Right lobe of liver (tissue), 6 donors: ENCODE measurements around the gene XKR8. TPM values are rescaled to one million over a fixed set of nuclear protein-coding genes. Genes with fewer than 3 reads are reported as not detected.

Experiments
- ATAC-seq, 4 donors: fragments of 200-7000 bp; cut with Tn5 transposase; one replicate each; pipeline ENCODE4 v1.9.1; 2020; ENCODE audit warnings: mild to moderate bottlenecking in 4 of 4, moderate library complexity in 4 of 4
- DNase-seq, 3 donors: peaks; one replicate each; pipeline ENCODE4 v3.0.0-alpha.2; 2020
- H3K27ac ChIP-seq, 3 donors: fragments of 200-600 bp; one replicate each; pipeline ENCODE4 v1.8.0; 2022
- H3K27me3 ChIP-seq, 2 donors: fragments of 200-600 bp; one replicate each; pipeline ENCODE4 v1.8.0; 2022
- H3K36me3 ChIP-seq, 4 donors: fragments of 200-600 bp; sonication (generic) in 1 of 4; one replicate each; pipeline versions ENCODE4 v1.5.1 to v1.8.0; 2017 to 2022; ENCODE audit warnings: control low read depth in 1 of 4
- H3K4me1 ChIP-seq, 4 donors: fragments of 200-600 bp; sonication (generic) in 1 of 4; one replicate each; pipeline versions ENCODE4 v1.5.1 to v1.8.0; 2017 to 2022; ENCODE audit warnings: control low read depth in 1 of 4
- H3K4me3 ChIP-seq, 3 donors: fragments of 200-600 bp; one replicate each; pipeline ENCODE4 v1.8.0; 2022
- H3K9me3 ChIP-seq, 4 donors: fragments of 200-600 bp; sonication (generic) in 1 of 4; one replicate each; pipeline versions ENCODE4 v1.5.1 to v1.8.0; 2017 to 2022; ENCODE audit warnings: control low read depth in 1 of 4
- CTCF ChIP-seq, 4 donors: fragments of 200-600 bp in 3 of 4; fragments of 450-650 bp in 1 of 4; IDR thresholded peaks; one replicate each; pipeline versions ENCODE4 v1.5.1 to v1.8.0; 2016 to 2022; ENCODE audit warnings: antibody characterized with exemption in 4 of 4, mild to moderate bottlenecking in 2 of 4
- POLR2A ChIP-seq: fragments of 450-650 bp; IDR thresholded peaks from one replicate; pipeline ENCODE4 v1.6.1; 2017; ENCODE audit warnings: antibody characterized with exemption, mild to moderate bottlenecking
- WGBS: methylation state at CpG from one replicate; pipeline ENCODE4 v1.1.6; 2018; ENCODE audit warnings: low coverage, low lambda C conversion rate; ENCODE audit not compliant: insufficient coverage; ENCODE audit errors: missing lambda C conversion rate; 5-methylcytosine and 5-hydroxymethylcytosine counted together
- intact Hi-C, 2 donors: fragments of 100-400 bp; cut with DNase I; formaldehyde crosslinking; loops; one replicate each; pipeline versions ENCODE4 v1.11.2 to v1.14.1; 2022
- total RNA-seq, 6 experiments: library from RNA; depleted of rRNA in 2 of 6; stranded (reverse); fragments of >200 nt in 2 of 6; fragmentation: NEBNext Ultra II Directional in 3 of 6; extraction: Animal tissue kit (Norgen Biotek cat#: 25700) in 3 of 6; gene quantifications; one replicate each; pipeline versions ENCODE4 v1.1.0 to v1.2.4, GENCODE V29; 2016 to 2023
- donor health status: DM: no; HTN: yes; CAD: no.
- donor health status: DM: no; HTN: no; CAD: no.
- donor health status: DM: no; HTN: no; CAD: no.
- donor health status: DM: no; HTN: yes; CAD: no.
- donor health status: DM: no; HTN: yes; CAD: no.

XKR8 gene
- total RNA-seq, 6 experiments from 2014 or later, result 5.5 to 8.7 (median 7.1) TPM

- ATAC-seq (no peak), DNase-seq (no peak)
- intact Hi-C loops, result no loop called here
- no peak overlapping the region for H3K27ac ChIP-seq
- H3K27me3 ChIP-seq, result no peaks in the 10 kb centered on the region
- H3K4me1 ChIP-seq, result peaks cover 0 to 8% (median 3%) of the 10 kb centered on the region in 4 donors
- TF ChIP-seq CTCF (IDR thresholded peaks at IDR 0.05), result no peak
- no peak for TF ChIP-seq POLR2A
- peaks cover 0 to 16% (median 5%) of the 10 kb centered on the region in 4 donors for H3K36me3 ChIP-seq
- 100% methylated on average over 1 of the region's 1 CpG for WGBS
- H3K4me3 ChIP-seq, result no peak overlapping the region
- H3K9me3 ChIP-seq, result no peaks in the 10 kb centered on the region
These were observed 20.6 kb downstream of the XKR8 start for GRCh38 chr1:27980216-27980845.

GRCh38 chr1:27981145-27981544 lies 21.4 kb downstream of the XKR8 start:
- intact Hi-C loops, result no loop called here
- ATAC-seq (no peak), DNase-seq (no peak)
- no peak overlapping the region for H3K4me3 ChIP-seq
- H3K27ac ChIP-seq, result no peak overlapping the region
- 84% methylated on average over 3 of the region's 3 CpGs for WGBS
- TF ChIP-seq POLR2A (no peak), CTCF (IDR thresholded peaks at IDR 0.05) (no peak)
- H3K27me3 ChIP-seq, result no peaks in the 10 kb centered on the region
- peaks cover 0 to 8% (median 3%) of the 10 kb centered on the region in 4 donors for H3K4me1 ChIP-seq
- no peaks in the 10 kb centered on the region for H3K9me3 ChIP-seq
- H3K36me3 ChIP-seq, result peaks cover 0 to 16% (median 5%) of the 10 kb centered on the region in 4 donors

GRCh38 chr1:27990920-27991537 lies 31.3 kb downstream of the XKR8 start:
- whole genome bisulfite sequencing, result 91% methylated on average over 3 of the region's 3 CpGs
- peaks cover 0 to 55% (median 15%) of the 10 kb centered on the region in 4 donors for H3K36me3 ChIP-seq
- H3K27ac ChIP-seq, result no peak overlapping the region
- DNase-seq (no peak), ATAC-seq (no peak)
- H3K4me1 ChIP-seq, result no peaks in the 10 kb centered on the region
- no peaks in the 10 kb centered on the region for H3K27me3 ChIP-seq
- H3K4me3 ChIP-seq, result no peak overlapping the region
- intact Hi-C loops, result no loop called here
- no peaks in the 10 kb centered on the region for H3K9me3 ChIP-seq
- no peak for TF ChIP-seq CTCF (IDR thresholded peaks at IDR 0.05)
- no peak for TF ChIP-seq POLR2A

GRCh38 chr1:27992276-27992675 lies 32.5 kb downstream of the XKR8 start:
- intact Hi-C loops, result no loop called here
- DNase-seq (no peak), ATAC-seq (peak; percentile 60 to 71 (median 68))
- WGBS, result 53% methylated on average over 5 of the region's 6 CpGs
- Histone ChIP-seq H3K9me3 (no peaks in the 10 kb centered on the region), H3K27me3 (no peaks in the 10 kb centered on the region), H3K36me3 (peaks cover 7 to 67% (median 20%) of the 10 kb centered on the region in 4 donors), H3K4me1 (no peaks in the 10 kb centered on the region), H3K27ac (no peak overlapping the region), H3K4me3 (no peak overlapping the region)
- TF ChIP-seq POLR2A (no peak), CTCF (IDR thresholded peaks at IDR 0.05) (no peak)
